Endothelial cell of umbilical vein (primary cell): ENCODE results near the gene ADCY7. TPM values are rescaled to one million over a fixed set of nuclear protein-coding genes. Genes with fewer than 3 reads are reported as not detected.

Source experiments
- BruUV-seq: library from RNA; stranded (reverse); fragments of 400-500 nt; replicated peaks from 2 replicates; lab custom pipeline; 2021; lab: Mats Ljungman, UMichigan
- CTCF ChIA-PET: fragments of 300-600, 350-600 bp; sonication (Branson Sonifier 250); formaldehyde crosslinking; loops from one replicate; lab custom pipeline; 2021; ENCODE audit warnings: antibody characterized with exemption, inconsistent platforms; lab: Charles Lee
- POLR2A ChIA-PET: fragments of 300-600, 350-600 bp; sonication (Branson Sonifier 250); formaldehyde crosslinking; loops from one replicate; lab custom pipeline; 2021; ENCODE audit warnings: antibody characterized with exemption, inconsistent platforms; lab: Charles Lee
- DNase-seq: peaks from one replicate; pipeline ENCODE4 v3.0.0-alpha.2; 2011; ENCODE audit warnings: low read depth, low spot score
- FAIRE-seq: peaks from 2 replicates; lab custom pipeline; 2011; peaks lifted over from hg19 to GRCh38; lab: Jason Lieb, UNC
- H2AFZ ChIP-seq: 2 replicates; pipeline ENCODE4 v1.6.0; 2012; ENCODE audit warnings: low read depth, low read length, control low read depth, inconsistent platforms
- H3K27ac ChIP-seq: 2 replicates; pipeline ENCODE4 v1.5.1; 2011; ENCODE audit warnings: low read depth, mild to moderate bottlenecking, control low read depth, low read length, moderate library complexity; ENCODE audit not compliant: insufficient read depth
- H3K27me3 ChIP-seq, 2 experiments: 2 replicates each; pipeline versions ENCODE4 v1.6.0 to v1.6.1; 2011; ENCODE audit warnings: low read length in 2 of 2, mixed read lengths in 1 of 2; ENCODE audit not compliant: control insufficient read depth in 2 of 2, insufficient read depth in 2 of 2
- H3K36me3 ChIP-seq, 2 experiments: 2 replicates in 1 of 2; 3 replicates in 1 of 2; pipeline ENCODE4 v1.5.1; 2011; ENCODE audit warnings: low read length in 2 of 2, mild to moderate bottlenecking in 1 of 2, moderate library complexity in 1 of 2; ENCODE audit not compliant: control insufficient read depth in 2 of 2, insufficient read depth in 2 of 2; ENCODE audit errors: extremely low read depth in 1 of 2
- H3K4me1 ChIP-seq: 3 replicates; pipeline ENCODE4 v1.5.1; 2011; ENCODE audit warnings: mild to moderate bottlenecking, low read length; ENCODE audit not compliant: control insufficient read depth, insufficient read depth; ENCODE audit errors: extremely low read depth
- H3K4me2 ChIP-seq: 2 replicates; pipeline ENCODE4 v1.6.1; 2011; ENCODE audit warnings: low read length, control low read depth, mixed read lengths; ENCODE audit not compliant: insufficient read depth
- H3K4me3 ChIP-seq, 3 experiments: fragments of 200-600 bp in 1 of 3; sonication (generic), shearing (Covaris generic) in 1 of 3; replicated peaks in 1 of 3; 2 replicates each; pipeline ENCODE4 v1.5.1; 2011 to 2016; ENCODE audit warnings: control low read depth in 3 of 3, low read length in 3 of 3, mild to moderate bottlenecking in 2 of 3, inconsistent platforms in 1 of 3, low read depth in 1 of 3, moderate library complexity in 1 of 3; ENCODE audit not compliant: insufficient read depth in 1 of 3
- H3K79me2 ChIP-seq: 2 replicates; pipeline ENCODE4 v1.6.0; 2012; ENCODE audit warnings: low read length, inconsistent platforms; ENCODE audit not compliant: control insufficient read depth, insufficient read depth
- H3K9ac ChIP-seq: replicated peaks from 2 replicates; pipeline ENCODE3; 2011; ENCODE audit warnings: low read length, control low read depth; ENCODE audit not compliant: insufficient read depth; ENCODE audit errors: extremely low read depth
- H3K9me1 ChIP-seq: replicated peaks from 3 replicates; pipeline ENCODE4 v1.6.0; 2011; ENCODE audit warnings: mild to moderate bottlenecking, low read length; ENCODE audit not compliant: control insufficient read depth, insufficient read depth; ENCODE audit errors: extremely low read depth
- H3K9me3 ChIP-seq: replicated peaks from 2 replicates; pipeline ENCODE4 v1.5.1; 2012; ENCODE audit warnings: low read length, inconsistent platforms; ENCODE audit not compliant: control insufficient read depth, insufficient read depth
- H4K20me1 ChIP-seq: replicated peaks from 2 replicates; pipeline ENCODE3; 2011; ENCODE audit warnings: mild to moderate bottlenecking, low read length; ENCODE audit not compliant: control insufficient read depth, insufficient read depth; ENCODE audit errors: extremely low read depth
- EZH2 ChIP-seq: IDR thresholded peaks from 2 replicates; pipeline ENCODE4 v1.6.1; 2012; ENCODE audit warnings: borderline replicate concordance, low read depth, mild to moderate bottlenecking, moderate library complexity, low read length, inconsistent platforms; ENCODE audit not compliant: severe bottlenecking
- FOS ChIP-seq: IDR thresholded peaks from 2 replicates; pipeline ENCODE4 v1.6.1; 2011; ENCODE audit warnings: mild to moderate bottlenecking, low read length, moderate library complexity, borderline replicate concordance; ENCODE audit not compliant: insufficient read depth
- GATA2 ChIP-seq: IDR thresholded peaks from 2 replicates; pipeline ENCODE4 v1.7.0; 2011; ENCODE audit warnings: low read depth, mild to moderate bottlenecking, moderate library complexity, mixed read lengths, low read length; ENCODE audit not compliant: insufficient read length, insufficient read depth
- JUN ChIP-seq: IDR thresholded peaks from 2 replicates; pipeline ENCODE4 v1.6.1; 2011; ENCODE audit warnings: borderline replicate concordance, low read depth; ENCODE audit not compliant: insufficient read length, insufficient read depth
- MYC ChIP-seq: IDR thresholded peaks from one replicate; pipeline ENCODE4 v1.6.1; 2011; ENCODE audit warnings: mild to moderate bottlenecking, low read depth, low read length
- POLR2A ChIP-seq: IDR thresholded peaks from 2 replicates; pipeline ENCODE4 v1.6.1; 2012; ENCODE audit warnings: low read depth, mild to moderate bottlenecking, control low read depth, low read length
- POLR2AphosphoS5 ChIP-seq: IDR thresholded peaks from 2 replicates; pipeline ENCODE4 v1.6.1; 2012; ENCODE audit warnings: low read depth, mild to moderate bottlenecking, control low read depth, low read length, moderate library complexity; ENCODE audit not compliant: insufficient read depth
- dilution Hi-C: fragments of 300-500 bp; cut with MboI; formaldehyde crosslinking; loops from one replicate; pipeline ENCODE4 v1.15.0; 2019; ENCODE audit warnings: low sequenced_read_pairs; ENCODE audit not compliant: extremely low pct_ligation_motif_present
- intact Hi-C: fragments of 100-400 bp; cut with micrococcal nuclease; formaldehyde crosslinking; loops from one replicate; pipeline ENCODE4 v1.10.0; 2022
- polyA plus RNA-seq, 4 experiments: library from polyadenylated mRNA; depleted of rRNA in 3 of 4; stranded (reverse) in 3 of 4; unstranded in 1 of 4; fragments of >200 nt; gene quantifications; 2 replicates each; pipeline versions ENCODE4 v1.2.1 to v1.2.3, GENCODE V29; 2011 to 2012; ENCODE audit warnings: missing spikeins in 1 of 4
- total RNA-seq: library from RNA; stranded (reverse); gene quantifications from 2 replicates; pipeline ENCODE4 v1.2.3, GENCODE V29; 2021
- TF ChIP-seq, protein P1 (sequence below), 2 donors: IDR thresholded peaks; 1 replicate in 1 of 2; 2 replicates in 1 of 2; pipeline ENCODE4 v1.5.1; 2011; ENCODE audit warnings: low read length in 2 of 2, mild to moderate bottlenecking in 2 of 2, moderate library complexity in 2 of 2, control low read depth in 1 of 2, inconsistent platforms in 1 of 2, low read depth in 1 of 2; ENCODE audit not compliant: insufficient read depth in 1 of 2; ENCODE audit errors: extremely low read depth in 1 of 2
- TF ChIP-seq, protein P2 (sequence below): IDR thresholded peaks from 2 replicates; pipeline ENCODE4 v1.6.1; 2011; ENCODE audit not compliant: insufficient read depth, insufficient read length

The ADCY7 gene
- total and polyA plus RNA-seq, 2 donors (not counting 3 experiments of a cell fraction or from before 2014, with no cell fraction given): 3.5 to 9.3 TPM

DNA sequence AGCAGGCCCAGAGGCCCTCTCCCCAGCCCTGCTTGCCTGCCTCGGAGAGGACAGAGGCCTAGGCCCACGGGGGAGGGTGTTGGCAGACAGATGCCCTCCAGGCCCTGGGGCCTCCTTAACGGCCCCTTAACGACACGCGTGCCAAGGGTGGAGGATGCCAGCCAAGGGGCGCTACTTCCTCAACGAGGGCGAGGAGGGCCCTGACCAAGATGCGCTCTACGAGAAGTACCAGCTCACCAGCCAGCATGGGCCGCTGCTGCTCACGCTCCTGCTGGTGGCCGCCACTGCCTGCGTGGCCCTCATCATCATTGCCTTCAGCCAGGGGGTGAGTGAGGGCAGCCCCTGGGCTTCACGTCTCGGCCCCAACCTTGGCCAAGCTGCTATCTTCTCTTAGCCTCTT lies 21.7 kb downstream of the ADCY7 start:
- H3K9me3 ChIP-seq: no peaks in the 10 kb centered on the region

More for the DNA sequence above, 21.7 kb downstream of the ADCY7 start:
- CTCF ChIA-PET: interaction anchor here (1.1 to 2.1 kb wide), 2 partner anchors 67 to 263 kb away, joined by 3 to 7 read pairs; partner anchors contain the start of gene CNEP1R1
- dilution Hi-C loops (no loop called here), intact Hi-C loops (no loop called here)
- no peak for DNase-seq
- H3K4me3 ChIP-seq: no peak overlapping the region
- H3K27ac ChIP-seq: no peak overlapping the region
- H3K9me1 ChIP-seq: no peaks in the 10 kb centered on the region
- H2AFZ ChIP-seq: no peak overlapping the region
- H3K4me1 ChIP-seq: no peaks in the 10 kb centered on the region
- H3K79me2 ChIP-seq: no peaks in the 10 kb centered on the region
- H4K20me1 ChIP-seq: no peaks in the 10 kb centered on the region
- POLR2A ChIA-PET: no interaction called here
- H3K36me3 ChIP-seq: no peaks in the 10 kb centered on the region
- FAIRE-seq: no peak
- no TSS peak for BruUV-seq
- no peak overlapping the region for H3K4me2 ChIP-seq
- TF ChIP-seq JUN (no peak), EZH2 (no peak), MYC (no peak), FOS (no peak), POLR2A (no peak), POLR2AphosphoS5 (no peak), GATA2 (no peak)
- TF ChIP-seq, protein P1, sequence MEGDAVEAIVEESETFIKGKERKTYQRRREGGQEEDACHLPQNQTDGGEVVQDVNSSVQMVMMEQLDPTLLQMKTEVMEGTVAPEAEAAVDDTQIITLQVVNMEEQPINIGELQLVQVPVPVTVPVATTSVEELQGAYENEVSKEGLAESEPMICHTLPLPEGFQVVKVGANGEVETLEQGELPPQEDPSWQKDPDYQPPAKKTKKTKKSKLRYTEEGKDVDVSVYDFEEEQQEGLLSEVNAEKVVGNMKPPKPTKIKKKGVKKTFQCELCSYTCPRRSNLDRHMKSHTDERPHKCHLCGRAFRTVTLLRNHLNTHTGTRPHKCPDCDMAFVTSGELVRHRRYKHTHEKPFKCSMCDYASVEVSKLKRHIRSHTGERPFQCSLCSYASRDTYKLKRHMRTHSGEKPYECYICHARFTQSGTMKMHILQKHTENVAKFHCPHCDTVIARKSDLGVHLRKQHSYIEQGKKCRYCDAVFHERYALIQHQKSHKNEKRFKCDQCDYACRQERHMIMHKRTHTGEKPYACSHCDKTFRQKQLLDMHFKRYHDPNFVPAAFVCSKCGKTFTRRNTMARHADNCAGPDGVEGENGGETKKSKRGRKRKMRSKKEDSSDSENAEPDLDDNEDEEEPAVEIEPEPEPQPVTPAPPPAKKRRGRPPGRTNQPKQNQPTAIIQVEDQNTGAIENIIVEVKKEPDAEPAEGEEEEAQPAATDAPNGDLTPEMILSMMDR (IDR thresholded peaks at IDR 0.05; ENCODE audit: extremely low read depth in 1 of 2, insufficient read depth in 1 of 2, low read depth in 1 of 2, low read length in 2 of 2): no peak
- TF ChIP-seq, protein P2, sequence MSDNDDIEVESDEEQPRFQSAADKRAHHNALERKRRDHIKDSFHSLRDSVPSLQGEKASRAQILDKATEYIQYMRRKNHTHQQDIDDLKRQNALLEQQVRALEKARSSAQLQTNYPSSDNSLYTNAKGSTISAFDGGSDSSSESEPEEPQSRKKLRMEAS: no peak
- no peaks in the 10 kb centered on the region for H3K27me3 ChIP-seq
- no peak overlapping the region for H3K9ac ChIP-seq
